HPDE6-E6E7 (cell line): ENCODE measurements around the gene ZMYND8.
A peak's percentile ranks its signal among the peaks of the same experiment; 100 is the strongest.

Source experiments
- DNase-seq: peaks from one replicate; pipeline ENCODE4 v3.0.0; 2011; ENCODE audit warnings: missing footprints; ENCODE audit errors: extremely low spot score

ZMYND8 gene

DNA sequence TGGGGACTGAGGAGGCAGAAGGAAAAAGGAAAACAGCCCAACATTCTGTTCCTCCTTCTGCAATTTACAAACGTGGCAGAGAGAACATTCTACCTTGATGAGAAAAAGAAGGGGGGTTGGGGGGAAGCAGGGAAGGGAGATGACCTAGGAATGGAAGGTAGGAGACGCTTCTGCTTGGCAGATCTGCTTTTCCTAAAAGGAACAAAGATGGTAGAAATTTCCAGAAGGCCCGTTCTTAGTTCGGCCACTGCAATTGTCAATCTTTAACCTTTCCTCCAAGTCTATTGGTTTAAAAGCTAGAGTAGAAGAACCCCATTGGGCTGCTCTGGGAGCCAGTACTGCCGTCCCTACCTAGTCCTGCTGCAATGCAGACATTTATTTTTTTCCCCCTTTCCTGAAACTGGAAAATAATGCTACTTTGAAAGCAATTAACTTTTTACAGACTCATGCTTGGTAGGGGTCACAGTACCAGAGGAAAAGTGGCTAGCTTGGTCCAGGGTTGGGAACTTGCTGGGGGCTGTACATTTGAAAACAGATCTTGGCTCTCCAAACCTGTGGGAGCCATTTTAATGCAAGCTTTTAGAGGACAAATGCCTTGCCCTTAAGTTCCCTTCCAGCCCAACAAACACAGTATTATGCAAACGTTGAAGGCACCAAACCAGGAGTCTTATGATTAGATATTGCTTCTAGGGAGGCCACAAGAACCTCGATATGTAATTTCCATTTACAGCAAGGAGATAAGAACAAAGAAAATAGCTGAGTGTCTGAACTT, 2.6 kb downstream of the ZMYND8 start:
- DNase-seq: no peak

DNA sequence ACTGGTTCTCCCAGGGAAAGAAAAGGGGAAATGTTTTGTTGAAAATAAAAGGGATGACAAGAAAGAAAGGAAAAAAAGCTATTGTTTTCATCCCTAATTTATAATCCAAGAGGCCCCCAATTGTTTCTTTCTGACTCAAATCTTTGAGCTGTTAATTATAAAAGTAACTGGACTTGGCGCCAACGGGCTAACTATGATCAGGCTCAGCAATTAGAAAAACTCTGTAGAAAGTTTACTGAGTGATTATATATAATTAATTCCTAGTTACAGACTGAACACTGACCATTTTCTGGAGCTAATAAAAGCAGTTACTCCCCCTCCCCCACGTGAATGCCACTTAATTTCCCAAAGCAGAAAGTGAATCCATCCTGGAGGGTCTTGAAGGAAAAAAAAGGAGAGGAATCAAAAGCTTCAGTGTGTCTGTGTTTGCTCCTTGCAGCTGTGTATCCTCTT, 3.2 kb downstream of the ZMYND8 start:
- no peak for DNase-seq

DNA sequence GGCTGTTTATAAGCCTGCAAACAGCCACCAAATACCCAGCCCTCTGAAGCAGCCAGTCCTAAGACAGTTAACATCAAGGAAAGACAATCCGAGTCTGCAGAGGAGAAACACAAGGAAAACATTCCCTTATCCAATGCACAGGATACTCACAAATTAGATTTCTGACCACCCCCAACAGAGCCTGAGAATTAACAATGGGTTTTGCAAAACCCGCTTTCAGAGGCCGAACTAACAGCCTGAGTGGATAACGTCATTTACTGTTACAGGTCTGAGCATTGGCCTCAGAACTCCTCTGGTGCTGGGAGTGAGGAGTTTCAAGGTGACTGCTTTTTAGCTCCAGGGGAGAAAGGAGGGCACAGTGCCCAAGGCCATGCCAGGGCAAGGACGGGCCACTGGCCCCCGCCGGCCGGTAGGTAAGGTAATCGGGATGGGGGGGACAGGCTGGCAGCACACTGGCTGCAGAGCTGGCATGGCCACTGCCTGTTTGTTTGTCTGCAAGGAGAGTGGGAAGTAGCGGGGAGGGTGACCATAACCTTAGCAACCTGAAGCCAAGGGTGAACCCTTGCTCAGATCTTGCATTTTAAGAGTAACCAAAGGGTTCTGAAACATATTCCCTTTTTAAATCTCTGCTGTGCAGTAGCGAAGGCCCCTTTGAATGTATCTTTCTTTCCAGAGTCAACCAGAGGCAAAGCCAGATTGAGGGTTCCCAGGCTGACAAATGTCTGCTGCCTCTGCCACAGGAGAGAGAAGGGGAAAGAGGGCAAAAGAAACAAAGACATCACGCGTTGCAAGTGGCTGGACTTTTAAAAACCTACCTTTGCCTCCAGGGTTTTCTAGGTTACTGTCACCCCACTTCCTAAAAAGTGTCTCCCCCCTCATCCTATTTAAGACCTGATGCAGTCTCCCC, 3.9 kb downstream of the ZMYND8 start:
- DNase-seq: no peak

DNA sequence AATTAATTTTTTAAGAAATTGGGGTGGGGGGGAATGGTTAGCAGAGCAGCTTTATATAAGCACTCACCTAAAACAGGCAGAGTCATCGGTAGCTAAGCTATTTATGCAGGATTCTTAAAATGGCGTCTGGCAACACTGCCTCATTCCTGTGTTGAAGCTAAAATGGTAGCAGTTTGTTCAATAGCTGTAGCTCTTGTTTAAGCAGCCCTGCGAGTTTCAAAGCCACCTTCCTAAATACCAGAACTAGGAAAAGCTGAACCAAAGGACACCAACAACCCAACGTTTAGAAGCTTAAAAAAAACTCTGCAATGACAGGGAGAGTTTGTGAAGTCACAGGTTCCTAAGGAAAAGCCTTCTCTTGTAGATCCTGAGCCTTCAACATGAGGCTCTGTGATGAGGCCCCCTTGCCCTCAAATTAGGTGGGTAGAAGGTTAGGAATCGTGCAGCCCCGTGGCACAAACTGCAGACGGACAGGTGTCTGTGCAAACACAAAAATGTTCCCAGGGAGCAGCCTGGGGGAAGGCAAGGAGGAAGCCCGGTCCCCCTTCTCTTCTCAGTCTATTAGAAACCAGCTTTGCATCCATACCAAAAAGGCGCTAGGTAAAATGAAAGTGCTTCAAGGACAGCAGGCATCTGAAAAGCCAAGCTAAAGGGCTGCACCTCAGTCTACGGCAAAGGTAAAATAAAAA, 4.7 kb downstream of the ZMYND8 start:
- no peak for DNase-seq

DNA sequence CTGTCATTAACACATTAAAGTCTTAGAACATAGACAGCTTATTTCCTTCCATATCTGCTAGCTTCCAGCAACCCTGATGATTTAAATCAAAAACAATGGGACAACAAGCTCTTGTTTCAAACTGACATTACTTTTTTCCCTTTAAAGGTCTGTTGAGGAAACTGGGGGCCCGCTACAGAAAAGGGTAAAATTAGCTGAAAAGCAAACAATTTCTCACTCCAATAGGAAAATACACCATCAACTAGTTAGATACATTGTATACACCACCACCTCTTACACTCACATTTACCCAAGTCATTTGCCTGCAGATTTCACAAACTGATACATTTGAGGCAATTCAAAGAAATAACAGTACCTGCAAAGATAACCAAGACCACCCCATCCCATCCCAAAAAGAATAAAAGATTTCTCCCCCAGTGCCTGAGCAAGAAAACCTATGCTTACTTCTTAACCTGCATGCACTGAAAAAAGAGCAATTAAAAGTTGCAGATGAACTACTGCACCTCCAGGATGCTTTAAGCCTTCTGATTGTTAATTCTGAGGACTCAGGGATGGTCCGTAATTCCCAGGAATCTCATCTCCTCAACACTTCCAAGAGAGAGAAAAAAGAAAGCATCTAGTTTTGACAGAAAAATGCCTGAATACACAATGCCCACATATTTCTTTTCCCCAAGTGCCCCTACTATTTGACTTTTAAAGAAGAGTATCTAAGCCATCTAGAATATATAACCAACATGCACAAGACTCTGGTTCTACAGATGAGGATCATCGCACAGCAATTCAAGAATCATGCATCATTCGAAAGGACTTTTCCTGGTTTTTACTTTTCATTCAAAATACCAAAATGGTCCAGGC, 5.6 kb downstream of the ZMYND8 start:
- no peak for DNase-seq

DNA sequence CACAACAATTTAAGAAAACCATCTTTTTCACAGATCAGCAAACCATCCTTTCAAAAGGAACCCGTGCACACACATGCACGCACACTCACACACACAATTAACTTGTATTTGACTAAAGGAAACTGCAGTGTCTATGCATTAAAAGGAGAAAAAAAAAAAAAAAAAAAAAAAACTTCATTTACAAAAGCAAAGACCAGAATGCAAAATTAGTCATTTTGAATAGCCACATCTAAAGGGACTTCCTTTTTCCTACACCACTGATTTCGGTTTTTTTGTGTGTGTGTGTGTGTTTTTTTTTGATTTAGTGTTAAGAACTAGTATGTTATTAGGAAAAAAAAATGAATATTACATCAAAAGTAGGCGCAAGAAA, 6.3 kb downstream of the ZMYND8 start:
- no peak for DNase-seq

DNA sequence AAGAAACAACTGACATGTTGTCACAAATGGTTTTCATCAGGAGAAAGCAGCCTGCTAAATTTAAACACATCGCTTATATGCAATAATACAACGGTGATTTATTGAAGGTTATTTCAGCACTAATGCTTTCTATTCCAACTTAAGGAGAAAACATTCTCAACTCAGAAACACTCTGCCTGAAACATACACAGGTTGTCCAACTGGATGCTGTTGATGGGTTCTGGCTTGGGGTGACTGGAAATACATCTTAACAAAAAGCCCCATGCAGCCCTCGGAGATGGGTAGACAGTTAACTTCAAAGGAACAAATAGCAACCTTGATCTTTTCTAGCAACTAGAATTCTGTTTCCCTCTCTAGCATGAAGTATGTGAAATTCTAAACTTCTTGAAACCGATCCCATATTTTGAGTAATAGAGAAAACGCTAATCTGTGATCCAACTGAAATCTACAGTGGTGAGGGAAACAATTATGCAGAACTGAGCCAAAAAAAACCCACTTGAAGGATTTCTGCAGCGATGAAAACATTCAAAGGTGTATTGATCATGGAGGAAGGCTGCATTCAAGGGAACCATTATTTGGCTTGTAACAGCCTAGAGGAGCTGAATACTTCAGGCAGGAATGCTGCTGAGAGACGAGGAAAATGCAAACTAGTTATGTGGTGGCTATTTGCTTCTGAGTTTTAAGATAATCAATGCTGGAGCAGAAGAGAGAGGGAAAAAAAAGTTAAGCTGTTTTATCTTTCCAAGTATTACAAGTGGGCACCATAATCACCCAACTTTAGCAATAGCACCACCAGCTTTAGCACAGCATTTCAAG, 6.9 kb downstream of the ZMYND8 start:
- DNase-seq: no peak

DNA sequence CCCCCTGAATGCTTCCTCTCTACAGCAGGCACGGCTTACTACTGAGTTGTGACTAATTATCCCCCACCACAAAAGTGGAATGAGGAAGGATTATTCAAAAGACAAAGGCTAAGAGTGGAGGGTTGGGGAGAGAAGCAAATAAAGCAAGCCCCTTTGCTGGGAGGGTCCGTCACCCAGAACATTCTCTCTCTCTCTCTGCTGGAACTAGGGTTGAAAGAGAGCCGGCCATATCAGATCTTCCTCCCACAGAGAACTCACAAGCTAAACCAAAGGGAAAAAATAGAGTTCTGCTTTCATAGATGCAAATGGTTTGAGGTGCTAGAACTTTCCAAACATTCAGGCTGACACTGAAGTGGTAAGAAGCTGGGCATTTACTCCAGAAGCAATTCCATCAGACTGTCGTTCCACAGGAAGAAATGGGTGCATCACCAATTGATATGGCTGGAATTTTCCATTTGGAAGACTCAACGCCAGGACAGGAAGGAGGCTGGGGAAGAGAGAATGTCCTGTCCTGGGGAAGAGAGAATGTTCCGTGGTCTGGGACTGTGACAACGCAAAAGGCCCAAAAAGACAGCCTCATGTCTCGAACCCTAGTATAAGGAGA, 7.9 kb downstream of the ZMYND8 start:
- no peak for DNase-seq

DNA sequence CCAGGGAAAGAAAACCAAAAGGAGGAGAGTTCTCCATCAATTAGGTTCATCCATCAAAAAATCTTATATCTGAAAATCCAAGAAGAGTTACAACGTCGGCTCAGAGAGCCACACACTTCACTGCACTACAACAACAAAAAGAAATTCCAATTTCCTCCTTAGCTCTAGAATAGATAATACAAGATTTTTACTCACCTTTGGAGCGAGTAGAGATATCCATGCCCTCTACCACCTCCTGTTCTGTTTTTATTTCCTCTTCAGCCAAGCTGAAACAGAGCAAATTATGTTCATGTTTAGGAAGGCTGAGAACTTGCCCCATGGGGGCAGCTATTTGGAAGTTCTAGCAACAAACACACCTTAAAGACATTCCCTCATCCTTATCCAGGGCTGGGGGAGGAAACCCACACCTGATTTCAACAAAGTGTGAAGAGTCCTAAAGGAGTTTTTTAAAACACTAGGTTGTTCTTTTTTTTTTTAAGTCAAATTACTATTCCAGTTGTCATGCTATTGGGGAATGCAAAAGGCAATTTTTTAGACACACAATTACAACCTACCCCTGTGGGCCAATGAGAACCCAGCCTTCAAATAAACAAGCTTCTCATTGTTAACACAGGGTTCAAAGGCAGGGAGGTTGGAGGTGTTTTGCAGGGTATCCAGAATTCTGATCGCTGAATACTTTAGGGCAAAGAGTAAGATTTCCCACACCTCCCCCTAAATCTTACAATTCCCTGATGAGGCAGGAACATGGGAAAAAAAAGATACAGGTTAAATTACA, 8.7 kb downstream of the ZMYND8 start:
- DNase-seq: no peak

DNA sequence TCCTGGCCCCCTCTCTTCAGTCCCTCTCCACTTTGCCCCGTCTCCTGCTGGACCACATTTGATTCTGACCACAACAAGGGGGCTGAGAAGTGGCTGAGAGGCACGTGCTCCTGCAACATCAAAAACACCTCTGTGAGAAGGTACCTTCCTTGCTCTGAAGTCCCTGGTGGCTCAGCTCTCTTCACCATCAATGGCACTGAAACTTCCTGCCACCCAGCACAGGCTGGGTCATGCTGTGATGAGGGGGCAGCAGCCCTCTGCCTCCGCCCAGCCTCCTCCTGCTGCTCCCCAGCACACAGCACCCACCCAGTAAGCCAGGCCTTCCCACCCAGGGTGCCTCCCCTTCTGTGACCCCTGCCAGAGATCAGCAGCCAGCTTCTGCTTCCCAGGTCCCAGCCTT, 10.3 kb downstream of the ZMYND8 start:
- no peak for DNase-seq

DNA sequence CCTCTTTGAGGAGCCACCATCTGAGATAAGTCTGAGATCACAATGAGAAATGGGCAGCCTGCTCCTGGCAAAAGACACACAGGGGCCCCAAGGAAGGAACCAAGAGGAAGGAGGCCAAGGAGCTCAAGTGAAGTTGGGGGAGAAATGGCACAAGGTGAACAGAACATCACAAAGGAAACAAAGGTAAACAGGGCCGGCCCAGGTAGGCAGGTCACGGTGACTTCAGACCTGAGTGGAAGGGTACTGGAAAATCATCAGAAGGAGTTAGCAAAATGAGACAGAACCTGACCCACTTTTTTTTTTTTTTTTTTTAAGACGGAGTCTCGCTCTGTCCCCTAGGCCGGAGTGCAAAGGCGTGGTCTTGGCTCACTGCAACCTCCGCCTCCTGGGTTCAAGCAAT, 11.3 kb downstream of the ZMYND8 start:
- DNase-seq: no peak

DNA sequence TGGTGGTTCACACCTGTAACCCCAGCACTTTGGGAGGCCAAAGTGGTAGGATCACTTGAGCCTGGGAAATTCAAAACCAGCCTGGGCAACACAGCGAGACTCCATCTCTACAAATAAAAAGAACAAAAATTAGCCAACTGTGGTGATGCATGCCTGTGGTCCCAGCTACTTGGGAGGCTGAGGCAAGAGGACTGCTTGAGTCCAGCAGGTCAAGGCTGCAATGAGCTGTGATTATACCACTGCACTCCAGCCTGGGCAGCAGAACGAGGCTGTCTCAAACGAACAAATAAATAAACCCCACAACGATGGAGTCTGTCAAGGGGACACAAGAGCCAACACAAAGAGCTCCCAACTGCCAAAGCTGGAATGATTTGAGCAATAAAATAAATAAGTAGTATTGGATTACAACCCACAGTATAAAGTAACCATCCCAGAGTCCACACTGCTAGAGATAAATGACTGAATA, 13.5 kb downstream of the ZMYND8 start:
- no peak for DNase-seq

DNA sequence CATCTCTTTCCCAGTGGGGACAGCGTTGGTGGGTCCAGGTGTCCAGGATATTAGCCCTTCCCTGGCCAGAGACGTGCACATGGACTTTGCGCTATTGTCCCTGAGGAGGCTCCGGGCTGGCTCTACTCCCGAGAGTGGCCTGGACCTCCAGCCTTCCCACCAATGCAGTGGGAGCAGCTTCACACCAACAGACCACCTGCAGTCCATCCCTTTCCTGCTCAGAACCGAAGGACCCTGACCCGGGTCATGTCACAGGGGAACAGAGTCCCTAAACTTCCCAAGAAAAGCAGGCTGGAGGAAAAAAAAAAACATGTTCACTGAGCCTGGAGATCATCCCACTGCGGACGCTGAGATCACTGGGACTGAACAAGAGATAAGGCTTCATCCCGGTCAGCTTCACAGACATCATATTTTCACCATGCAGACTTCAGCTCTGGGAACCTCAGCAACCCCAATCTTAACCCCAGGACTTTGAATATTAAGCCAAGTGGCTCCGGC, 18.3 kb downstream of the ZMYND8 start:
- no peak for DNase-seq

DNA sequence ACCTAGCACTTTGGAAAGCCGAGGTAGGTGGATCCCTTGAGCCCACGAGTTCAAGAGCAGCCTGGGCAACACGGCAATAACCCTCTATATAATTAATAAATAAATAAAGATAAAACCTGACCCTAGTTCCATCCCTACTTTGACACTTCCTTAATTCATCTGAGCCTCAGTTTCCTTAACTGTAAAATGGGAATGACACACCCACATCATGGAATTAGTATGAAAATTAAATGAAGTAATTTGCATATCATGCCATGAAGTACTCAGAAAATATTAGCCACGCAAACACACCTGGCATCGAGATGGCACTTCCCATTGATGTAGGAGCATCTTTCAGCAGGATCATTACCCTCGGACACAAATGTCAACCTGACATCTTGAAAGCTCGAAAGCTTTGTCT, 19.1 kb downstream of the ZMYND8 start:
- DNase-seq: no peak

DNA sequence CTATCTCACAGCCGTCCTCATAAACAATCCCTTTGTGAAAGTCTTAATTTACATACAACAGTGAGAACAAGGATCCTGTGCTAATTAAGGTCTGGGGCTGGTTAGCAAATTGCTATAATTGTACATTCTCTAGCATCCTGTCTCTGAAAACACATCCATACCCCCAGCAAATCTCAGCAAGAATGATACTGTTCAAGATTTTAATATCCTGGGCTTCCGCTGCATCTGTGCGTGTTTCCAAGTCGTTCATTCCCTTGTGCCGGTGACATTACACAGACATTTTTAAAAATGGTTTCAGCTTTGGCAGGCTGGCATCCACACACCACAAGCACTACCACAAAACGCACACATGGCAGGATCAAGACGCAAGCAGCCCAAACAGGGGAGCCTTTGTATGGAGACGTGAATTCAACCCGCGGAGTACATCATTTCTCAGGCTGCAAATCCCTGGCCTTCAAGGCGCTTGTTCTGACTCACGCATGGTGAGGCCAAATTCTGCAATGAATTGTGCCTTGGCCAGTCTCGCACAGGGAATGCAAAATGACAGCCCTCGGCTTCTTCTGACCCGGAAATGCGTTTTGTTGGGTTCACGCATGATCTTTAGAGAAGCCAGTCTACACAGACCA, 20.3 kb downstream of the ZMYND8 start:
- no peak for DNase-seq

DNA sequence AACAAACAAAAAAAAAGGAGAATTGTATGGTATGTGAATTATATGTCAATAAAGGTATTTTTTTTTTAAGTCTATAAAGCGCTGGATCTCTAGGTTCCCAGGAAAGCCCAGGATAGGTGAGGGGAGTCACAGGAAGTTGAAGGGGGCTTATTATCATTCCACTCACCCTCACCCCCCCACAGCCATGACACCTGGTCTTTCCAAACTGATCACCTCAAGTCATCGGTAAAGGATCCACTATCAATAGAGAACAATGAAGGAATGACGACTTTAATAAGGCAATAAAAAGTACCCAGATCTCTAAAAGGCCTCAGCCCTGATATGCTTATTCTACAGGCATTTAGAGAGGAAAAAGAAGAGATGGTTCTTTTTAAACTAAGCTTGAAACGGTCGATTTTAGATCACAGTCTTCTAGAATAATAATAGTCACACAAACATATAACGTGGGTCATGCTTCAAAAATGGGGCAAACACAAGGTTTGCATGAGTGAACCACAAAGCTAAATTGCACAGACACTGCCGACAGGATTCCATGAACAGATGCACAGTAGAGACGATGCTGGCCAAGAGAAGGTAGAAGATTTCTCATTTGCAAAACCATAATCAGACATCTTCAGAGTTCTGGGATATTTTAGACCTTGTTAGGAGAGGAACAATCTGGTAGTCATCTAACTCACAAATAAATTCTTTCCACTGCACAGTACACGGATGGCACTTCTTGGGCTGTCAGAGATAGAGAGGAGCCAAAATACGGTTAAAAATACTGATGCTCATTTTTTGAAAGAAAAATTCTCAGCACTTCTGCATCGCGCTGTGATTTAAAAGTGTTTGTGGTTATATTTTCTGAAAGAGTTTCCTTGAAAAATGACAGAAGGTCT, 21.0 kb downstream of the ZMYND8 start:
- no peak for DNase-seq

DNA sequence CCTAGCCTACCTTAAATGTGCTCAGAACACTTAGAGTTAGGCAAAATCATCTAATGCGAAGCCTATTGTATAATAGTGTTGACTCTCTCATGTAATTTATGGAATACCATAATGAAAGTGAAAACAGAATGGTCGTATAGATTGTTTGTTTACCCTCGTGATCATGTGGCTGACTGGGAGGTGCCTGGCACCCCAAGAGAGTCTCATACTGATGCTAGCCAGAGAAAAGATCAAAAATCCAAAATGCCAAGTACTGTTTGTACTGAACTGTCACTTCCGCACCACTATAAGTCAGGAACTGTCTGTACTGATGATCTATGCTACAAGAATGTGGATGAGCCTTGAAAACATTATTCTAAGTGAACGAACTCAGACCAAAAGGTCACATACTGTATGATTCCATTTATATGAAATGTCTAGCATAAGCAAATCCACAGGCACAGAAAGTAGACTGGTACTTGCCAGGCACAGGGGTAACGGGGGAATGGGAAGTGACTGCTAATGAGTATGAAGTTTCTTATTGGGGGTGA, 22.4 kb downstream of the ZMYND8 start:
- peak; percentile 96 for DNase-seq
